ENCODE data around the gene VPS50. TPM values are rescaled to one million over a fixed set of nuclear protein-coding genes. Genes with fewer than 3 reads are reported as not detected.

The VPS50 gene
- polyA plus RNA-seq, 3 donors = 32.4 to 36.9 (median 33.5) TPM

DNA sequence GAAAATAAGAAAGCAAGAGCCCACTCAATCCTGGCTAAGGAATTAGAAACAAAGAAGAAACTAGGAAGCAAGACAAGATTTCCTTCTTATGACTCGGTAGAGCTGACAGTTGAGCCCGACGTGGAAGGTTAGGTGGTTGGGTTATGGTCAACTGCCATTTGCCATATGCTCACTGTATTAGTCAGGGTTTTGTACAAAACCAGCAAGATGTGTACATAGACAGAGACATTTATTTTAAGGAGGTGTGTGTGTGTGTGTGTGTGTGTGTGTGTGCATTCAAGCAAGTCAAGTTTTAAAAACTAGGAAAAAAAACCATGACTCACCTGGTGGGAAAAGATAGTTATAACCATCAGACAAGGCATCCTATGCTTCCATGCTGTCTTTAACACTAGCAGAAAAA, 158.5 kb downstream of the VPS50 start:
- DNase-seq (ENCODE audit: low read depth in 3 of 3, low spot score in 2 of 3) = no peak

DNA sequence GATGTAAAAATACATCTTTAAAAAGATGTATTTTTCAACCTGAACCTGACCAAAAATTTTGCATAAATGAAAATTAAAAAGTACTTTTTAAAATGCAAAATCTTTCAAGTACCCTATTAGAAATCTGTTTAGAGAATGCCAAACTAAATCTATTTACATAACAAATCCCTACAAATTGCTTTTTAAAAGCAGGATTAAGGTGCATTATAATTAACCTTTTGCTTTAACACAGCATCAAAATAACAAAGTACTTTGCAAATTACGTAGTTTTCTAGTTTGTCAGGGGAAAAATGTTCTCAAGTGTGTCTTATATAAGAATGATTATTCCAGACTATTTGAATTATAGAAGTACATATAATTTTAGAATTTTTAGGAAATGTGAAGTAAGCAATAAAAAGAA, 160.8 kb downstream of the VPS50 start:
- no peak for DNase-seq (ENCODE audit: low read depth in 3 of 3, low spot score in 2 of 3)

DNA sequence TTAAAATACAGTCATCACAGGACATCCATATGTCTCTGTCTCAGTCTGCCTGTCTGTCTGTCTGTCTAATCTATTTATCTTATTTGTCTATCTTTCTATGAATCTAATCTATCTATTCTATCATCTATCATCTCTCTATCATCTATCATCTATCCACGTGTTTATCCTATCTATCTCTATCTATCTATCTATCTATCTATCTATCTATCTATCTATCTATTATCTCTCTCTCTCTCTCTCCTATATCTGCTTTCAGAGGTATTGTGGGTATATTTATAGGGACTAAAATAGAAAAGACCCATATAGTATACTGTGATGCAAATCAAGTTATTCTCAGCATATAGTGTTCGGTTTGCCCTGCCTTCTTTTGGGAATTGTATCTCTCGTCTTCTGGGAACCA, 167.5 kb downstream of the VPS50 start:
- no peak for DNase-seq (ENCODE audit: low read depth in 3 of 3, low spot score in 2 of 3)

DNA sequence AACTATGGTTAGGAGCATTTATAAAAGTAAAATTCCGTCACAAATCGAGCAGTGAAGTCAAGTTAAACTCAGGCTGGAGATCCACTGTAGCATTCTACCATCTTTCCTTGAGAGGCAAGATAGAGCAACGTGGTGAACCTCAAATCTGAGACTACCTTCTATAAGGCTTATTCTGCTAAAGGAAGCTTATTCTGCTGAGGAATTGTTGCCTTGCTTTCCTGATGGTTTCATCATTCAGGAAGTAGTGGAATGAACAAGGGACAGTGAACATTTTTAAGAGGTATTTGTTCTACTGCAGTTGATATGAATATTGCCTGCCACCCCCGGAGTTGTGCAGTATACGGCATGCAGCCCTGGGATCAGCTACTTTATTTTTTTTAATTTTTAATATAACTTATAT, 170.8 kb downstream of the VPS50 start:
- no peak for DNase-seq (ENCODE audit: low read depth in 3 of 3, low spot score in 2 of 3)

DNA sequence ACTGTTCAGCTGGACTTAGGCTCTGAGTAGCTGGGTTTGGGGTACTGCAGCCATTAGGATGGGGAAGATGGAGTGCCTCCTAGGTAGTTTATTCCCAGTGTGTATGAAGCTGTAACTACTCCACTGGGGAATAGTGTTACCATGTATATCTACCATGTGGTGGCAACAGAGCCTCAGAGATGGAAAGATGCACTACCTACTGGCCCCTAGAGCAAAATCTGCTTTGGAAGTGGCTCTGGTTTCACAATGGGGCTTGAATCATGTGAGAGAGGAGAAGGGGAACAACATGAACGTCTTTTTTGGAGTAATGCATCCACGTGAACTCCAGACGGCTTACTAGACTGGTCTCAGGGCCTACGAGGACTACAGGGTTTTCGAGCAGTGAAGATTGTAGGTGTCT, 175.1 kb downstream of the VPS50 start:
- DNase-seq (ENCODE audit: low read depth in 3 of 3, low spot score in 2 of 3) = no peak

DNA sequence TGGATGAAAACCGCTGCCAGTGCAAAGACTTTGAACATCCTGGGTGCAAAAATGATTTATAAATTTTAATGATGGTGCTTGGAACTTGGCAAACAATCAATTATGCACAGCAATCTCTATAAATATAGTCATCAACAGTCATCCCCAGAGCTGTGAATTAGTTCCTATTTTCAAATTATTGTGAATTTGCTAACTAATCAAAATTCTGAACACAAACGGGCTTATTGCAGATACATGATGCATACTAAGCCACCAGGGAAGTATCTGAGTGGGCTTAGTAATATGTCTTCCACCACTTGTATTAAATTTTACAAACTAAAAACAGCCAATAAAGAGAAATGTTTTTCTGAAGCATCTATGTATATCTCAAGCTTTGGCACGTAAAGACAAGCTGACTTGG, 177.2 kb downstream of the VPS50 start:
- DNase-seq (ENCODE audit: low read depth in 3 of 3, low spot score in 2 of 3) = no peak

Other genes with a start within 250 kb of the VPS50 start
- 1 to 10 TPM; 6.2 to 7.4 (median 7.0) TPM for gene SAMD9, start 114.4 kb upstream of the VPS50 start, polyA plus RNA-seq (ENCODE audit: insufficient read length in 3 of 3)
- 1 to 10 TPM; 2.5 to 4.5 (median 3.2) TPM for gene SAMD9L, start 84.0 kb upstream of the VPS50 start, polyA plus RNA-seq (ENCODE audit: insufficient read length in 3 of 3)
- 1 to 10 TPM; 6.5 to 8.1 (median 6.8) TPM for gene HEPACAM2, start 5.9 kb upstream of the VPS50 start, polyA plus RNA-seq (ENCODE audit: insufficient read length in 3 of 3)

Data from right renal cortex interstitium (tissue), 3 donors.